ENCODE data around the gene FASN. TPM values are rescaled to one million over a fixed set of nuclear protein-coding genes. Genes with fewer than 3 reads are reported as not detected.

FASN gene
- total RNA-seq, 1 donor from 2014 or later: 134 TPM

GRCh38 chr17:82050152-82050760, 47.8 kb downstream of the FASN start:
- H3K27ac Mint-ChIP-seq (ENCODE audit: unreplicated experiment): peak overlapping the region; percentile 72
- no peak for DNase-seq (ENCODE audit: extremely low spot score, unreplicated experiment)
- H3K4me1 Mint-ChIP-seq (ENCODE audit: unreplicated experiment): peaks cover 17% of the 10 kb centered on the region
- TF ChIP-seq CTCF (IDR thresholded peaks at IDR 0.05): no peak
- peaks cover 17% of the 10 kb centered on the region for H3K36me3 Mint-ChIP-seq (ENCODE audit: unreplicated experiment)
- peak overlapping the region; percentile 84 for H3K4me3 Mint-ChIP-seq (ENCODE audit: unreplicated experiment)
- no peaks in the 10 kb centered on the region for H3K27me3 Mint-ChIP-seq (ENCODE audit: unreplicated experiment)
- H3K9me3 Mint-ChIP-seq (ENCODE audit: unreplicated experiment): no peaks in the 10 kb centered on the region

- H3K9me3 Mint-ChIP-seq (ENCODE audit: unreplicated experiment): no peaks in the 10 kb centered on the region
- no peak for DNase-seq (ENCODE audit: extremely low spot score, unreplicated experiment)
- H3K4me3 Mint-ChIP-seq (ENCODE audit: unreplicated experiment): peak overlapping the region; percentile 84
- H3K36me3 Mint-ChIP-seq (ENCODE audit: unreplicated experiment): peaks cover 13% of the 10 kb centered on the region
- H3K27ac Mint-ChIP-seq (ENCODE audit: unreplicated experiment): no peak overlapping the region
- no peak for TF ChIP-seq CTCF (IDR thresholded peaks at IDR 0.05)
- no peaks in the 10 kb centered on the region for H3K27me3 Mint-ChIP-seq (ENCODE audit: unreplicated experiment)
- peaks cover 17% of the 10 kb centered on the region for H3K4me1 Mint-ChIP-seq (ENCODE audit: unreplicated experiment)
These were observed 48.5 kb downstream of the FASN start for GRCh38 chr17:82049521-82049971.

- H3K4me1 Mint-ChIP-seq (ENCODE audit: unreplicated experiment): peaks cover 17% of the 10 kb centered on the region
- H3K36me3 Mint-ChIP-seq (ENCODE audit: unreplicated experiment): peaks cover 13% of the 10 kb centered on the region
- no peaks in the 10 kb centered on the region for H3K9me3 Mint-ChIP-seq (ENCODE audit: unreplicated experiment)
- no peak for DNase-seq (ENCODE audit: extremely low spot score, unreplicated experiment)
- peak overlapping the region; percentile 35 for H3K4me3 Mint-ChIP-seq (ENCODE audit: unreplicated experiment)
- no peak overlapping the region for H3K27ac Mint-ChIP-seq (ENCODE audit: unreplicated experiment)
- TF ChIP-seq CTCF (IDR thresholded peaks at IDR 0.05): no peak
- H3K27me3 Mint-ChIP-seq (ENCODE audit: unreplicated experiment): no peaks in the 10 kb centered on the region
These were observed 48.9 kb downstream of the FASN start for GRCh38 chr17:82049106-82049505.

GRCh38 chr17:82048571-82048971, 49.5 kb downstream of the FASN start:
- Mint-ChIP-seq H3K4me3 (ENCODE audit: unreplicated experiment) (peak overlapping the region; percentile 35), H3K36me3 (ENCODE audit: unreplicated experiment) (peaks cover 13% of the 10 kb centered on the region), H3K4me1 (ENCODE audit: unreplicated experiment) (peaks cover 17% of the 10 kb centered on the region), H3K9me3 (ENCODE audit: unreplicated experiment) (no peaks in the 10 kb centered on the region), H3K27ac (ENCODE audit: unreplicated experiment) (no peak overlapping the region), H3K27me3 (ENCODE audit: unreplicated experiment) (no peaks in the 10 kb centered on the region)
- no peak for TF ChIP-seq CTCF (IDR thresholded peaks at IDR 0.05)
- no peak for DNase-seq (ENCODE audit: extremely low spot score, unreplicated experiment)

GRCh38 chr17:82047914-82048570, 50.0 kb downstream of the FASN start:
- peaks cover 13% of the 10 kb centered on the region for H3K36me3 Mint-ChIP-seq (ENCODE audit: unreplicated experiment)
- H3K4me1 Mint-ChIP-seq (ENCODE audit: unreplicated experiment): peaks cover 12% of the 10 kb centered on the region
- TF ChIP-seq CTCF (IDR thresholded peaks at IDR 0.05): no peak
- H3K4me3 Mint-ChIP-seq (ENCODE audit: unreplicated experiment): no peak overlapping the region
- DNase-seq (ENCODE audit: extremely low spot score, unreplicated experiment): no peak
- H3K27ac Mint-ChIP-seq (ENCODE audit: unreplicated experiment): no peak overlapping the region
- no peaks in the 10 kb centered on the region for H3K9me3 Mint-ChIP-seq (ENCODE audit: unreplicated experiment)
- no peaks in the 10 kb centered on the region for H3K27me3 Mint-ChIP-seq (ENCODE audit: unreplicated experiment)

Measured in osteocyte (in vitro differentiated cells).